GM19467 (cell line): ENCODE results near the gene MPHOSPH9.
"Not testable (repeated sequence)": the region's sequence is repeated elsewhere in the genome, so short reads cannot be mapped to it uniquely, and the experiment has no call there.

ENCODE experiments used
- ATAC-seq: cut with Tn5 transposase; IDR thresholded peaks from one replicate; pipeline ENCODE4 v1.9.1; 2021; ENCODE audit warnings: mild to moderate bottlenecking, moderate library complexity; ENCODE audit not compliant: unreplicated experiment

Gene MPHOSPH9

DNA sequence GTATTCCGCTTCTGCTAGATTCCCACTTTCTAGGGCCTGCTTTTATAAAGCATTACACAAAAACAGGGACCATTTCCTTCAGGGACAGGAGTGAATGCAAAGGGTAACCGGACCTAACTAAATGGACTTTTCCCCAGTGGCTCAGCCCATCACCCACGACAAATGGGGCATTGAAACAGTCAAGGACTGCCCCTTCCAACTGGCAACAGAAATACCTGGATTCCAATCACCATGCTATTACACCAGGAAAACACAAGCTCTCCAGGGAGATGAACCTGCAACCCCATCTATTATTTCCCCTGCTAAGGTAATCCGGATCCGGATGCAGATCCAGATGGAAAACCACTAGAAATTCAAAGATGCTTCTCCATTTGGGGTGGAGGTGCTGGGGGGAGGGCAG is 1.0 kb downstream of the MPHOSPH9 start:
- ATAC-seq = no peak

- no peak for ATAC-seq
Observed at GRCh38 chr12:123229051-123229450, 3.9 kb downstream of the MPHOSPH9 start.

GRCh38 chr12:123227581-123228258 is 5.2 kb downstream of the MPHOSPH9 start:
- ATAC-seq = no peak

DNA sequence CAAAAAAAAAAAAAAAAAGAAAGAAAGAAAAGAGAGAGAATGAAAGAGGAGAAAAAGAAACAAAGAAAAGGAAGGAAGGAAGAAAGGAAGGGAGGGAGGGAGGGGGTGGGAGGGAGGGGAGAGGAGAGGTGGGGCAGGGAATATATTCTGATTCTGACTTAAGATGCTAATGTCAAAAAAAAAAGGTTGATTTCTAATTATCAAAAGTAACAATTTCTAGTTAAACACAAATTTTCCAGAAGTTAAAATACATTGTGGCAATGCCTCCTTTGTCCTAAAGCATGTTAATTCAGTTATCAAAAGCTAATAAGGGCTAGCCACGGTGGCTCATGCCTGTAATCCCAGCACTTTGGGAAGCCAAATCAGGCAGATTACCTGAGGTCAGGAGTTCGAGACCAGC is 7.5 kb downstream of the MPHOSPH9 start:
- ATAC-seq = no peak

- no peak for ATAC-seq
Observed at GRCh38 chr12:123223241-123223668, 9.7 kb downstream of the MPHOSPH9 start.

DNA sequence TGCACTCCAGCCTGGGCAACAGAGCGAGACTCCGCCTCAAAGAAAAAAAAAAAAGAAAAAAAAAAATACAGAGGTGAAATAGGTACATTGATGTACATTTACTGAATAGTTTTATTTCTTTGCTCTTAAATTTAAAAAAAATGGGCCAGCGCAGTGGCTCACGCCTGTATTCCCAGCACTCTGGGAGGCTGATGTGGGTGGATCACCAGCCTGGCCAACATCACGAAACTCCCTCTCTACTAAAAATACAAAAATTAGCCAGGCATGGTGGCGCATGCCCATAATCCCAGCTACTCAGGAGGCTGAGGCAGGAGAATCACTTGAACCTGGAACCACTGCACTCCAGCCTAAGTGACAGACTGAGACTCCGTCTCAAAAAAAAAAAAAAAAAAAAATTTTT is 25.1 kb downstream of the MPHOSPH9 start:
- not testable (repeated sequence) for ATAC-seq

GRCh38 chr12:123206794-123207193 is 26.1 kb downstream of the MPHOSPH9 start:
- not testable (repeated sequence) for ATAC-seq

GRCh38 chr12:123200414-123200813 is 32.5 kb downstream of the MPHOSPH9 start:
- no peak for ATAC-seq

DNA sequence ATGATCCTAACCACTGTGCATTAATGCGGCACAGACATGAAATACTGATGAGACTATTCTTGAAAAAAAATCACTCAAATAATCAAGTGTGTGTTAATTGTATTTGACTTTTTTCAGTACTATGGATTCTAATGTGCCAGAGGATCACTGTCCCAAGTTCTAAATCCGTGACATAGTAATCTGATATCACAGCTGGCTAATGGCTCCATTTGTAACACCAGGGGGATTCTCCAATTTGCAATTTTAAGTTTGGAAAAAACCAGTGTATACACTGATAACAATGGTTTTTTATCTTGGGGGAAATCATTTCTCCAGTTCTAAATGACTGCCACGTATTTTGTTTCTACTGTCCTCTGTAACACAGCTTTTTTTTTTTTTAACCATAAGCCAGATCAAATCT is 33.0 kb downstream of the MPHOSPH9 start:
- ATAC-seq = no peak

DNA sequence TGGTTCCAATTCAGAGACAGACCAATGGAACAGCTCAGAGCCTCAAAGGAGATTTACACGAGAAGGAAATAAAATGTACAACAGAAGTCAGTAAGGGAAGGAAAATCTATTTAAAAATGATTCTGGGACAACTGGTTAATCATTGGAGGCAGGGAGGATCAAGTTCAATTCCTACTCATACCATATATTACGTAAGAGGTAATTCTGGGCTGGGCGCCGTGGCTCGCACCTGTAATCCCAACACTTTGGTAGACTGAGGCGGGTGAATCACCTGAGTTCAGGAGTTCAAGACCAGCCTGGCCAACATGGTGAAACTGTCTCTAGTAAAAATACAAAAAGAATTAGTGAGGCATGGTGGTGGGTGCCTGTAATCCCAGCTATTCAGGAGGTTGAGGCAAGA is 45.3 kb downstream of the MPHOSPH9 start:
- ATAC-seq = no peak

DNA sequence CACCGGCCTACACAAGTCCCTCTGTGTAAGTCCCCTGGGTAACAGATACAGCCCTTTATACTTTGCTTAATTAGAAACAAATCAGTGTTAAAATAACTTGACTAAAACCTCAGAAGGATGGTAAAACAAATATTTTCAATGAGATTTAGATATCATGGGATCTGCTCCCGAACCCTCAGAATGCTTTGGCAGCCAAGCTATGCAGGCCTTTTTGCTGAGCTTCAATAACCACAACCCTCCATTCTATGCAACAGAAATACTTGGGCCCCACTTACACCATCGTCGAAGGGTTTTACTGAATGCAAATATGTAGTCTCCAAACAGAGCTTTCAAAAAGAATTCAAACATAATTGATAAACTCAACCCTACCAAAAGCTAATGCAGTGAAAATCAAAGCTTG is 52.8 kb downstream of the MPHOSPH9 start:
- no peak for ATAC-seq

DNA sequence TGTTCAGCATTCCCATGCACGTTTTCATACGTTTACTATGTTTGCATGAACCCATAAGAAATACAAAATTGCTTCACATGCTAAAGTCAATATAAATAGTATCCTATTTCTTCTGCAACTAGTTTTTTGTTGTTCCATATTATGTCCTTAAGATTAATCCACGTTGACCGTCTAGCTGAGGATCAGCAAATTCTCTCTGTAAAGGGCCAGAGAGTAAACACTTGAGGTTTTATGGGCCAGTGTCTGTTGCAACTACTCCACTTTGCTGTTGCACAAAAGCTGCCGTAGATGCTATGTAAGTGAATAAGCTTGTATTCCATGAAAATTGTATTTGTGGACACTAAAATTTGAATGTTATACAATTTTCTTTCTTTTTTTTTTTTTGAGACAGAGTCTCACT is 61.0 kb downstream of the MPHOSPH9 start:
- ATAC-seq = no peak

GRCh38 chr12:123167329-123167728 is 65.6 kb downstream of the MPHOSPH9 start:
- ATAC-seq = no peak

GRCh38 chr12:123165537-123165936 is 67.4 kb downstream of the MPHOSPH9 start:
- ATAC-seq = no peak

DNA sequence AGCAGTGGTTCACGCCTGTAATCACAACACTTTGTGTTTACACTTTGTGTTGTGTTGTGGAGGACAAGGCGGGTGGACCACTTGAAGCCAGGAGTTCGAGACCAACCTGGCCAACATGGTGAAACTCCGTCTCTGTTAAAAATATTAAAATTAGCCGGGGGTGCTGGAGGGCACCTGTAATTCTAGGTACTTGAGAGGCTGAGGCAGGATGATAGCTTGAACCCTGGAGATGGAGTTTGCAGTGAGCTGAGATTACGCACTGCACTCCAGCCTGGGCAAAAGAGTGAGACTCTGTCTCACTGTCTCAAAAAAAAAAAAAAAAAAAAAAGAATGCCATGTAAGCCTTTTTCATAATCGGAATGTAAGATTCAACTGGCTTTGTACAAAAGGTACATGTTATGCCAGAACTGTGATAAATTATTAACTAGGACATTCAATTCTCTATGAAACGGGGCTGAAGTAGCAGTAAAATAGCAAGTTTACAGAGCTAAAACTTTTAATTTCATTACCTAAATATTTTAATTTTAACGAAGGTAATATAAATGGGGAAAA is 68.2 kb downstream of the MPHOSPH9 start:
- ATAC-seq = no peak

DNA sequence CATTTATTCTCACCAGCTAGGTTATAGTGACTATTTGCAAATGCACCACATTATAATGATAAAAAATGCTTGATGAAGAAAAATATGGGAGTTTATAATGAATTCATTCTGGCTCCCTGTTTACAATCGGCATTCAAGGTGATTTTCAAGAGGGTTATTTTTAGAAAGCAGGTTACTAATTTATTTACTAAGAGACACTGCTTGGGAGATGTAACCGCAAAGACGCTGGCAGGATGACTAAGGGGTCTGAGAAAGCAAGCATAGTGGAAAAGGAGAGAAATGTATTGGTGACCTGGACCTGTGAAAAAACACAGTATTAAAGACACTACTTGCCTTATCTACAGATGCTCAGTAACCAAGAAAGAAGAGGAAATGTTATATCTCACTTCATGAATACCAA is 68.7 kb downstream of the MPHOSPH9 start:
- ATAC-seq = no peak

GRCh38 chr12:123163227-123163626 is 69.7 kb downstream of the MPHOSPH9 start:
- no peak for ATAC-seq

- no peak for ATAC-seq
Observed at GRCh38 chr12:123160801-123161487, 72.0 kb downstream of the MPHOSPH9 start.

- no peak for ATAC-seq
Observed at GRCh38 chr12:123153906-123154305, 79.0 kb downstream of the MPHOSPH9 start.

GRCh38 chr12:123152833-123153232 is 80.1 kb downstream of the MPHOSPH9 start:
- ATAC-seq = no peak

DNA sequence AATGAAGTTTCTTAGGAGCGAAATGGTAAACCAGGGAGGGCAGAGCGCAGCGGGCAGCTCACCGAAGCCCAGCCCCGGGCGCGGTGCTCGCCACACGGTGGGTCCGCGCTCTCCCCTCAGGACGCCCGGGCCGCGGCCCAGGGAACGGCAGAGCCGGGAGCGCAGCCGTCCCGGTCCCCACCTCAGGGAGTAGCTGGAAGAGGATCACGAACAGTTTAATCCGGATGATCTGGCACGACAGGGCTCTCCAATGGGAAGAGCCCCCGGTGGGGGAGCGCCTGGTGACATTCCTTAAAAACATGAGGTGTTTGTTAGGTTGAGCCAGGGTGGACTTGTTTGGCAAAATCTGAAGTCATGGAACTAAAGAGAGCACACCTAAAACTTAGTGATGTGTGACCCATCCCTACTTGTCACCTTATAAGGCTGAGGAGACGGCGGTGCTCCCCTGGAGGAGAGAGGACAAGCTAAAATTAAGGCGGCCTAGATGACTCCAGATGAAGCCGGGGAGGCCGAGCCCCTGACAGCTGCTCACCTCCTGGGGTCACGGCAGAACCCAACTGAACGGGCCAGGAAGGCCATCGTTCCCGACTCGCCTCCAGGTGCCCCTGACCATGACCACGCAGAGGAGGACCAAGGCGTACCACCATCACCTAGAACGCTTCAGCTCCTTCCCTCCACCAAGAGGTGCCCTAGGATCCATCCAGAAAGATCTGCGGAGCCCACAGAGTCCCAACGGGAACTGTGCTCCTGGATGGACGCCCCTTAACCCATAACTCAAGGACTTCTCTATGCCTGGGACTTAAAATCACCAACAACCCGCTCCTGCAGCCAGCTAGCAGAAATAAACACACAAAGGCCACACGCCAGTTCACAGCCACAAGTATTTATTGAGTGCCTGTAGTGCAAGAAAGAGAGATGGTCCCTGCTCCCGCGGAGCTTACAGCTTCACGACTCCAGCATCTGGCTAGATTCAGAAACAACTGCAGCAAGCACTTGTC is 81.2 kb downstream of the MPHOSPH9 start:
- peak; percentile 9 for ATAC-seq
